Natural killer cell (primary cell): Measurements from ENCODE around the gene GBF1. TPM values are rescaled to one million over a fixed set of nuclear protein-coding genes. Genes with fewer than 3 reads are reported as not detected.

Experiments used
- ATAC-seq, 3 donors: fragments of 150-1000 bp in 2 of 3; fragments of 200-7000 bp in 1 of 3; cut with Tn5 transposase; 1 replicate in 1 of 3; 2 replicates in 2 of 3; pipeline ENCODE4 v1.10.0; 2021; ENCODE audit warnings: mild to moderate bottlenecking in 2 of 3, moderate library complexity in 2 of 3
- DNase-seq, 2 donors: peaks; one replicate each; pipeline versions ENCODE4 v3.0.0 to v3.0.0-alpha.2; 2013 to 2021; ENCODE audit warnings: mixed read lengths in 1 of 2
- H3K27ac ChIP-seq: one replicate; pipeline ENCODE4 v1.5.1; 2013; ENCODE audit warnings: mild to moderate bottlenecking, low read length
- H3K27me3 ChIP-seq: one replicate; pipeline ENCODE4 v1.6.1; 2013; ENCODE audit warnings: low read length; ENCODE audit not compliant: control insufficient read depth, insufficient read depth
- H3K36me3 ChIP-seq: one replicate; pipeline ENCODE4 v1.6.1; 2013; ENCODE audit warnings: low read length; ENCODE audit not compliant: control insufficient read depth, insufficient read depth
- H3K4me1 ChIP-seq: one replicate; pipeline ENCODE4 v1.6.1; 2013; ENCODE audit warnings: low read length; ENCODE audit not compliant: control insufficient read depth, insufficient read depth
- H3K4me3 ChIP-seq: one replicate; pipeline ENCODE4 v1.5.1; 2013; ENCODE audit warnings: low read length
- H3K9me3 ChIP-seq: one replicate; pipeline ENCODE4 v1.6.1; 2013; ENCODE audit warnings: low read length; ENCODE audit not compliant: control insufficient read depth, insufficient read depth
- H3K27ac Mint-ChIP-seq, 2 donors: one replicate each; pipeline ENCODE4 v1.8.0; 2022; ENCODE audit warnings: mild to moderate bottlenecking in 2 of 2, mixed read lengths in 2 of 2, moderate library complexity in 1 of 2
- H3K27me3 Mint-ChIP-seq, 2 donors: one replicate each; pipeline ENCODE4 v1.8.0; 2022; ENCODE audit warnings: low read depth in 2 of 2, mixed read lengths in 2 of 2
- H3K36me3 Mint-ChIP-seq: one replicate; pipeline ENCODE4 v1.8.0; 2022; ENCODE audit warnings: mixed read lengths
- H3K4me1 Mint-ChIP-seq, 2 donors: one replicate each; pipeline ENCODE4 v1.8.0; 2022; ENCODE audit warnings: mixed read lengths in 2 of 2
- H3K4me3 Mint-ChIP-seq: one replicate; pipeline ENCODE4 v1.8.0; 2022; ENCODE audit warnings: mild to moderate bottlenecking, moderate library complexity, mixed read lengths
- H3K9me3 Mint-ChIP-seq, 2 donors: one replicate each; pipeline ENCODE4 v1.8.0; 2022; ENCODE audit warnings: mixed read lengths in 2 of 2
- WGBS: methylation state at CpG from one replicate; pipeline ENCODE4 v1.1.7; 2013; ENCODE audit warnings: missing lambda C conversion rate; ENCODE audit not compliant: insufficient coverage; 5-methylcytosine and 5-hydroxymethylcytosine counted together
- intact Hi-C: fragments of 100-400 bp; cut with micrococcal nuclease; formaldehyde crosslinking; loops from one replicate; pipeline ENCODE4 v1.14.2; 2022
- total RNA-seq, 4 donors: library from RNA; stranded (reverse); fragments of 120-200 nt in 1 of 4; gene quantifications; one replicate each; pipeline versions ENCODE4 v1.2.3 to v1.2.4, GENCODE V29; 2013 to 2022
- TF ChIP-seq, protein P1 (sequence below): fragments of 200-600 bp; IDR thresholded peaks from one replicate; pipeline ENCODE4 v1.8.0; 2022; ENCODE audit warnings: antibody characterized with exemption

The GBF1 gene
- total RNA-seq, 3 donors from 2014 or later (not counting 1 experiment from before 2014, with no cell fraction given): 48.2 to 52.5 (median 50.9) TPM

DNA sequence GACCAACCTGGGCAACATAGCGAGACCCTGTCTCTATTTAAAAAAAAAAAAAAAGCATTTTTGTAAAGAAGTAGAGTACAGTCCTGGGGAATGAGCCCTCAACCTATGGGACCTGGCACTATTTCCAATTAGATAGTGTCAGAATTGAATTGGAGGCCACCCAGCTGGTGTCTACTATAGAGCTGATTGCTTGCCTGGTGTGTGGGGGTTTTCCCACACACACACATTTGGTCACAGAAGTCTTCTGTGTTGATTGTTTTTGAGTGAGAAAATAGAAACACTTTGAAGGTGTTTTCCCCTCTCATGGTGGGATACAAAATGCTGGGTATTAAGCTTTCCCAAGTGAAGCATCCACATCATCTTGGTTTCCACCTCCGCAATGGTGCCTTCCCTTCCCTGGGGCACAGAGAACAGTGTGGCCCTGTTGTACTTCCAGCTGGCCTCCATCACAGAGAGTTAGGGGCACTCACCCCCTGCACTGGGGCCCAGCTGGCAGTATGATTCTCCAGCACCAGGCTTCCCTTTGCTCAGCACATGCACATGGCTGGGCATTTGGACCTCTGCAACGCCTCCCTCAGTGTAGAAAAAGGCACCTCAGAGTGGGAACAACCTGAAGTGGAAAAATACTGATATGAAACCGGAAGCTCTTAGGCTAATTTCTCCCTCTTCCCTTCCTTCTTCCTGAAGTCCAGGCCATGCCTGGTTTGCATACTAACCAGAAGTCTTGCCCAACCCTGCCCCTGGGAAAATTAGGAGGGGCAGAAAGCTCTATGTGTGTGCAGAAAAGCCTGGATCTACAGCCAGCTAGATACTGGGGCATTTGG lies 139.5 kb downstream of the GBF1 start:
- Histone ChIP-seq H3K4me1 (no peaks in the 10 kb centered on the region), H3K36me3 (peaks cover 23% of the 10 kb centered on the region), H3K9me3 (no peaks in the 10 kb centered on the region), H3K27ac (no peak overlapping the region), H3K4me3 (no peak overlapping the region), H3K27me3 (no peaks in the 10 kb centered on the region)
- intact Hi-C loops: no loop called here
- Mint-ChIP-seq H3K4me3 (no peak overlapping the region), H3K4me1 (no peaks in the 10 kb centered on the region), H3K27me3 (peaks cover 0 to 1% of the 10 kb centered on the region in 2 donors), H3K36me3 (no peaks in the 10 kb centered on the region), H3K27ac (peak overlapping the region in 1 of 2 donors; percentile 29), H3K9me3 (no peaks in the 10 kb centered on the region)
- ATAC-seq (peak in 2 of 3 donors; percentile 40 to 60), DNase-seq (peak in 1 of 2 donors; percentile 35)
- WGBS: 87% methylated on average over 4 of the region's 4 CpGs
- TF ChIP-seq, protein P1, sequence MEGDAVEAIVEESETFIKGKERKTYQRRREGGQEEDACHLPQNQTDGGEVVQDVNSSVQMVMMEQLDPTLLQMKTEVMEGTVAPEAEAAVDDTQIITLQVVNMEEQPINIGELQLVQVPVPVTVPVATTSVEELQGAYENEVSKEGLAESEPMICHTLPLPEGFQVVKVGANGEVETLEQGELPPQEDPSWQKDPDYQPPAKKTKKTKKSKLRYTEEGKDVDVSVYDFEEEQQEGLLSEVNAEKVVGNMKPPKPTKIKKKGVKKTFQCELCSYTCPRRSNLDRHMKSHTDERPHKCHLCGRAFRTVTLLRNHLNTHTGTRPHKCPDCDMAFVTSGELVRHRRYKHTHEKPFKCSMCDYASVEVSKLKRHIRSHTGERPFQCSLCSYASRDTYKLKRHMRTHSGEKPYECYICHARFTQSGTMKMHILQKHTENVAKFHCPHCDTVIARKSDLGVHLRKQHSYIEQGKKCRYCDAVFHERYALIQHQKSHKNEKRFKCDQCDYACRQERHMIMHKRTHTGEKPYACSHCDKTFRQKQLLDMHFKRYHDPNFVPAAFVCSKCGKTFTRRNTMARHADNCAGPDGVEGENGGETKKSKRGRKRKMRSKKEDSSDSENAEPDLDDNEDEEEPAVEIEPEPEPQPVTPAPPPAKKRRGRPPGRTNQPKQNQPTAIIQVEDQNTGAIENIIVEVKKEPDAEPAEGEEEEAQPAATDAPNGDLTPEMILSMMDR: no peak

DNA sequence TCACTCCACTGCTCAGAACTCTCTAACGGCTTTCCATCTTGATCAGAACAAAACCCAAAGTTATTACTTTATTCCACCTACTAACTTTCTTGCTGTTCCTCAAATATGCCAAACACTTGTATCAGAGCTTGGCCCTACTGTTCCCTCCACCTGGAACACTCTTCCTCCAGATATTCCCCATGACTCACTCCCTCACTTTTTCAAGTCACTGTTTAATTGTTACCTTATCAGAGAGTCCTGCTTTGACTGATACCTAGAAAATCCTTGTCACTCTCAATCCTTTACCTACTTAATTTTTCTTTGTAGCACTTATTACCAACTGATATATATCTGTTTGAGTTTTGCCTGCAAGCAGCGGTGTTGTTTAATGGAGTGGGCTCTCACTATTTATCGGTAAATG lies 144.6 kb downstream of the GBF1 start:
- H3K27me3 ChIP-seq: no peaks in the 10 kb centered on the region
- Mint-ChIP-seq H3K9me3 (no peaks in the 10 kb centered on the region), H3K4me1 (peaks cover 18 to 19% of the 10 kb centered on the region in 2 donors), H3K4me3 (no peak overlapping the region), H3K27ac (no peak overlapping the region), H3K36me3 (no peaks in the 10 kb centered on the region), H3K27me3 (peaks cover 0 to 4% of the 10 kb centered on the region in 2 donors)
- 96% methylated on average over 3 of the region's 3 CpGs for WGBS
- H3K4me3 ChIP-seq: no peak overlapping the region
- H3K36me3 ChIP-seq: no peaks in the 10 kb centered on the region
- intact Hi-C loops: loop anchor here (10.0 kb wide), 1 partner anchor 255 kb away; the partner anchor contains the start of gene TRIM8
- no peak overlapping the region for H3K27ac ChIP-seq
- ATAC-seq (no peak), DNase-seq (no peak)
- H3K4me1 ChIP-seq: peaks cover 12% of the 10 kb centered on the region
- no peaks in the 10 kb centered on the region for H3K9me3 ChIP-seq
- TF ChIP-seq, protein P1: no peak

DNA sequence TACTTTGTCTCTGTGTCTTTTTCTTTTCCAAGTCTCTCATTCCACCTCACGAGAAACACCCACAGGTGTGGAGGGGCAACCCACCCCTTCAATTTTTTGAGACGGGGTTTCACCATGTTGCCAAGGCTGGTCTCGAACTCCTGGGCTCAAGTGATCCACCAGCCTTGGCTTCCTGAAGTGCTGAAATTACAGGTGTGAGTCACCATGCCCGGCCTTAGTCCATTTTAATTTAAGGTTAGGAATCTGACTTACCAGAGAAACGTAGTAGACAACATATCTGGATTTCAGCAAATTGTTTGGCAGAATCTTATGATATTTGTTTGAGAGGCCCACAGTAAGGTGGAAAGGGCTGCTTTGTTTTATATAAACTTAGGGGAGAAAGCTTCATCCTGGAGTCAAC lies 147.0 kb downstream of the GBF1 start:
- DNase-seq: no peak
- Histone ChIP-seq H3K4me3 (no peak overlapping the region), H3K27me3 (no peaks in the 10 kb centered on the region), H3K36me3 (peaks cover 7% of the 10 kb centered on the region), H3K9me3 (no peaks in the 10 kb centered on the region), H3K27ac (no peak overlapping the region), H3K4me1 (peaks cover 31% of the 10 kb centered on the region)
- intact Hi-C loops: loop anchor here (10.0 kb wide), 1 partner anchor 252 kb away; the partner anchor contains the start of gene TRIM8
- Mint-ChIP-seq H3K36me3 (no peaks in the 10 kb centered on the region), H3K9me3 (no peaks in the 10 kb centered on the region), H3K4me3 (peak overlapping the region; percentile 76), H3K4me1 (peaks cover 27 to 34% of the 10 kb centered on the region in 2 donors), H3K27me3 (peaks cover 0 to 4% of the 10 kb centered on the region in 2 donors), H3K27ac (peak overlapping the region; percentile 99)
- WGBS: 91% methylated on average over 5 of the region's 5 CpGs
- no peak for ATAC-seq
- TF ChIP-seq, protein P1: no peak
